Left cardiac atrium (tissue), 4 donors: ENCODE data around the gene TRMT10B. TPM values are rescaled to one million over a fixed set of nuclear protein-coding genes. Genes with fewer than 3 reads are reported as not detected.
"Not testable (repeated sequence)": the region's sequence is repeated elsewhere in the genome, so short reads cannot be mapped to it uniquely, and the experiment has no call there.

Experiments used
- ATAC-seq, 2 donors: fragments of 200-7000 bp; cut with Tn5 transposase; one replicate each; pipeline ENCODE4 v1.9.1; 2020; ENCODE audit warnings: mild to moderate bottlenecking in 2 of 2, moderate library complexity in 2 of 2
- DNase-seq: peaks from one replicate; pipeline ENCODE4 v3.0.0-alpha.2; 2020
- intact Hi-C, 2 donors: fragments of 100-400 bp; cut with DNase I; formaldehyde crosslinking; loops; one replicate each; pipeline versions ENCODE4 v1.14.1 to v1.15.1; 2022 to 2023
- total RNA-seq, 2 donors: library from RNA; stranded (reverse); fragmentation: NEBNext Ultra II Directional; extraction: Animal tissue kit (Norgen Biotek cat#: 25700); gene quantifications; one replicate each; pipeline ENCODE4 v1.2.1, GENCODE V29; 2021
- donor health status: DM: no; HTN: yes; CAD: no.
- donor health status: DM: no; HTN: yes; CAD: no; lungs with severe emphysema.
- donor health status: DM: yes; HTN: yes; CAD: no.
- donor health status: Dilated cardiomyopathy.

The TRMT10B gene
- total RNA-seq, 2 donors from 2014 or later, result 4.2 to 5.7 TPM

- intact Hi-C loops, result loop anchor here (10.0 kb wide), 4 partner anchors 142 to 658 kb away; no protein-coding TSS in a partner anchor
- DNase-seq (no peak), ATAC-seq (no peak)
Observed at GRCh38 chr9:37746448-37747270, 6.9 kb upstream of the TRMT10B start.

DNA sequence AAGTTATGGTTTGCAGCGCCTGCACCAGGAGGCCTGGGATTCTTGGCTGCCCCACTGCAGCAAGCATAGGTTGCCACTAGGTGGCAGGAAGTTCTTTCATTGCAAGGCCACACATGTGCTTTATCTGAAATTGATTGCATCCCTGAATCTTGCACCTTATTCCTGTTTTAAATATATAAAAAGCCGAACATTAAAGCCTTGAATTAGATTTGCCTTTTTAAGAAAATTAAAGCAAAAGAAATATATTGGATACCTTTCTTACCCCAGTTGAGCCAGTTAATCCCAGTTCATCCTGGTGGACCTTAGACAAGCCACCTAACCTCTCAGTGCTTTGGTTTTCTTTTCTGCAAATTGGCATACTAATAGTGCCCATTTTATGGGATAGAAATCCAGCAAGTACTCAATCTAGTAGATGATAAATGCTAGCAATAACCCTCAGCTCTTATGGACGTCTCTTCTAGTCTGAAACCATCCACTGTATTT, 6.3 kb upstream of the TRMT10B start:
- intact Hi-C loops, result loop anchor here (10.0 kb wide), 4 partner anchors 143 to 657 kb away; no protein-coding TSS in a partner anchor
- ATAC-seq (peak; percentile 77 to 78), DNase-seq (peak; percentile 46)

DNA sequence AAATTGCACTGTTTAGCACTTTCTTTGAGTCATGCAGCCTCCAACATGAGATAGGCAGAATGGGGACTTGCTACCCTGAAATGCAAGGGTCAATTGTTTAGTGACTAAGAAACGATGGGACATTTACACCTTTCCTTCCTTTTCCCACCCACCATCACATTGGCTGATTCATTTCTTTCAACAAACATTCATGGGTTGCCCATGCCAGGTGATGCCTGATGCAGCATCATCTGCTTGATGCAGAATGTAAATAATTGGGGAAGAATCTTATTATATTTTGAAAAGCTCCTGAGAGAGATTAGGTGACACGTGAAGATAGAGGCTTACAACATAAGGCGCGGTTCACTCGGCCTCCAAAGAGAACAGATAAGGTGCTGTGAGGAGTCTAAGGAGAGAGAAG, 4.5 kb upstream of the TRMT10B start:
- intact Hi-C loops, result loop anchor here (10.0 kb wide), 4 partner anchors 144 to 656 kb away; no protein-coding TSS in a partner anchor
- ATAC-seq (no peak), DNase-seq (no peak)

- intact Hi-C loops, result no loop called here
- no peak for DNase-seq
- no peak for ATAC-seq
Observed at GRCh38 chr9:37751186-37751585, 2.4 kb upstream of the TRMT10B start.

DNA sequence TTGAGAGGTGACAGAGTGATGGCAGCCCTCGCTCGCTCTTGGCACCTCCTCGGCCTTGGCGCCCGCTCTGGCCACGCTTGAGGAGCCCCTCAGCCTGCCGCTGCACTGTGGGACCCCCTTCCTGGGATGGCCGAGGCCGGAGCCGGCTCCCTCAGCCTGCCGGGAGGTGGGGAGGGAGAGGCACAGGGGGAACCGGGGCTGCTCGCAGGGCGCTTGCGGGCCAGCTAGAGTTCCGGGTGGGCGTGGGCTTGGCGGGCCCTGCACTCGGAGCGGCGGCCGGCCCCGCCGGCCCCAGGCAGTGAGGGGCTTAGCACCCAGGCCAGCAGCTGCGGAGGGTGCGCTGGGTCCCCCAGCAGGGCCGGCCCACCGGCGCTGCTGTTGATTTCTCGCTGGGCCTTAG, 1.9 kb upstream of the TRMT10B start:
- DNase-seq, ATAC-seq: not testable (repeated sequence)
- intact Hi-C loops, result loop anchor here in 1 of 2 donors (2.0 kb wide), 1 partner anchor 33 kb away; the partner anchor contains the start of gene EXOSC3

- intact Hi-C loops, result loop anchor here in 1 of 2 donors (2.0 kb wide), 1 partner anchor 33 kb away; the partner anchor contains the start of gene EXOSC3
- ATAC-seq, DNase-seq: not testable (repeated sequence)
Observed at GRCh38 chr9:37752112-37752511, 1.5 kb upstream of the TRMT10B start.

GRCh38 chr9:37752642-37753488, 740 bp upstream of the TRMT10B start:
- DNase-seq, result no peak
- intact Hi-C loops, result loop anchor here in 1 of 2 donors (2.0 kb wide), 1 partner anchor 32 kb away; the partner anchor contains the start of gene EXOSC3
- ATAC-seq, result peak in 1 of 2 donors; percentile 2

DNA sequence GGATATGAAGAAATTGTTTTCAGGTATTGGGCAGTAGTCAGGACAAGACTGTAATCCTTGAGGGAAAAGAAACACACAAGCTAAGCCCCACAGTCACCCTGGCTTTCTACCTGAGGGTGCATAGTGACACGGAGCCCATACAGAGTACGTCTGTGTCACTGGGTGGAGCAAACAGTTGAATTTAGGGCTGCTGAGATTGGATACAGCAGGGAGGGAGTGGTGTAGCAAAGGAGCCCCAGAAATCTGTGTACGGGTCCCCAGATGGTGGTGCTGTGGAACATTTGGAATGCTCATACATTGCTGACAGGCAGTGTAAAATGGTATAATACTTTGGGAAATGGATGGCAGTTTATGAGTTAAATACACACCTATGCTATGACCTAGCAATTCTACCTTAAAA, 5.1 kb downstream of the TRMT10B start:
- intact Hi-C loops, result no loop called here
- ATAC-seq (no peak), DNase-seq (no peak)

GRCh38 chr9:37760416-37761161, 7.0 kb downstream of the TRMT10B start:
- ATAC-seq, result no peak
- intact Hi-C loops, result no loop called here
- no peak for DNase-seq

- DNase-seq, result no peak
- intact Hi-C loops, result no loop called here
- no peak for ATAC-seq
Observed at GRCh38 chr9:37761511-37761910, 7.9 kb downstream of the TRMT10B start.

GRCh38 chr9:37765263-37765662, 11.7 kb downstream of the TRMT10B start:
- intact Hi-C loops, DNase-seq: not testable (repeated sequence)

DNA sequence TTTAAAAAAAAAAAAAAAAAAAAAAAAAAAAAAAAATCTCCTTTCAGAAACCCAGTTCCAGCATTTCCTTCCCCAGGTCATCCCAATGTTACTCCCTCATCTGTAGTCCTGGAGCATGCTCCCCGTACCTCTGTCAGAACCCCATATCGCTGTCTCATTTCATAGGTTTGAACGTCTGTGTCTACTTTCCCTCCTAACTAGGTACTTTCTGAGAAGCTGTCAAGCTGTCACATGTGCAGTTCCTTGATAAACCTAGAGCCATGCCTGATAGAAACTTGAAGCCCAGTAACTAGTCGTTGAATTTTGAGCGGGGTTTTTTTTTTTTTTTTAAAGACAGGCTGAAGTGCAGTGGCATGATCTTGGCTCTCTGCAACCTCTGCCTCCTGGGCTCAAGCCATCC, 15.7 kb downstream of the TRMT10B start:
- ATAC-seq (no peak), DNase-seq (no peak)
- intact Hi-C loops, result no loop called here

More at GRCh38 chr9:37765263-37765662, 11.7 kb downstream of the TRMT10B start:
- ATAC-seq, result not testable (repeated sequence)

DNA sequence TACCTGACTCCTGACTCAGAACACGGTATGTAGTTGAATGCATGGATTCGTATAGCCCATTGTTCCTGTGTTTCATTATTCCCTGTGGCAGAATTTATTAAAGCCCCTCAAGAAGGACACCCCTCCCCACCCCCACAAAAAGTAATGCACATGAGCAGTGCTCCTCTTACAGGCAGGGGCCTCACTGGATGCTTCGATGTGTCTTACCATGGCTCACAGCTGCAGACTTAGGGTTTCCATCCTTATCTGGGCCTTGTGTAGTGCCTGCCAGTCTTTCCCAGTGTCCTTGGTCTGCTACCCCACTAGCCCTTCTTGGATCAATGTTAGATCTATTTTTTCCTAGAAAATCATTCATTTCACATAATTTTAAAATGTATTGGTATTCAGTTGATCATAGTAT, 16.4 kb downstream of the TRMT10B start:
- no peak for ATAC-seq
- no peak for DNase-seq
- intact Hi-C loops, result no loop called here

GRCh38 chr9:37775216-37775919, 21.8 kb downstream of the TRMT10B start:
- ATAC-seq, result no peak
- intact Hi-C loops, result no loop called here
- no peak for DNase-seq

DNA sequence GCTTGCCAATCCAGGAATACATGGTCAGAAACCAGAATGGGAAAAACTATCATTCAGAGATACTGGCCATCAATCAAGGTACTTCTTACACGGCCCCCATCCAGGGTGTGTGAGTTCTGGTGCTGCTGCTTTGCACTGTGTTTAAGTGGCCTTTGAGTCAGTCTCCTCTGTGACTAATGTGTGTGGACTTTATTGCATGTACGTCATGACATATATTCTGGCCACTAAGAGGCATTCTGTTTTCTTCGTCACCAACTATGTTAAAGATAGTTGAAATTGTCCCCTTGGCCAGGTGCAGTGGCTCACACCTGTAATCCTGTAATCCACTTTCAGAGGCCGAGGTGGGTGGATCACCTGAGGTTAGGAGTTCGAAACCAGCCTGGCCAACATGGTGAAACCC, 22.7 kb downstream of the TRMT10B start:
- intact Hi-C loops, result no loop called here
- ATAC-seq, result no peak
- no peak for DNase-seq

- DNase-seq (no peak), ATAC-seq (no peak)
- intact Hi-C loops, result no loop called here
Observed at GRCh38 chr9:37778534-37778933, 24.9 kb downstream of the TRMT10B start.

DNA sequence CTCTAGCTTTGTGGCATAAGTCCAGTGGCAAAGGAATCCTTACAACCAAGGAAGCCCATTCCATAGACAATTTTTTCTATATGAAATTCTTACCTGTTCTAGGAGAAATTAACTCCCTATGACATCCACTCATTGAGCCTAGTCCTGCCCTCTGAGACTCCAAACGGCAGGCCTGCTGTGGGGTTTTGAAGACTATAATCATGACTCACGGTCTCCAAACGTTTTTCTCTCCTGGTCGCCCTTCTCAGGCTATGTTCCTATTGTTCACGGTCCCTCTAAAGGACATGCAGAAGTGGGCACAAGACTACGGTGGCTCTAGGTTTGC, 30.6 kb downstream of the TRMT10B start:
- intact Hi-C loops, result loop anchor here in 1 of 2 donors (2.0 kb wide), 1 partner anchor 31 kb away; the partner anchor contains the start of gene TRMT10B
- ATAC-seq (no peak), DNase-seq (no peak)
